CD14-positive monocyte (primary cell): Measurements from ENCODE around the gene ZNF280D. TPM values are rescaled to one million over a fixed set of nuclear protein-coding genes. Genes with fewer than 3 reads are reported as not detected.

Experiments
- DNase-seq, 3 donors: peaks; one replicate each; pipeline ENCODE4 v3.0.0-alpha.2; 2011 to 2022
- H2AFZ ChIP-seq: 2 replicates; pipeline ENCODE4 v1.6.0; 2012; ENCODE audit warnings: mild to moderate bottlenecking, low read depth, low read length, inconsistent platforms; ENCODE audit not compliant: insufficient read depth, poor library complexity, severe bottlenecking
- H3K27ac ChIP-seq, 2 donors: 1 replicate in 1 of 2; 2 replicates in 1 of 2; pipeline ENCODE4 v1.5.1; 2012 to 2013; ENCODE audit warnings: low read length in 2 of 2, control low read depth in 1 of 2, inconsistent platforms in 1 of 2, low read depth in 1 of 2, mild to moderate bottlenecking in 1 of 2
- H3K27me3 ChIP-seq, 2 donors: one replicate each; pipeline versions ENCODE4 v1.6.0 to v1.6.1; 2011 to 2013; ENCODE audit warnings: low read length in 2 of 2; ENCODE audit not compliant: control insufficient read depth in 2 of 2, insufficient read depth in 2 of 2
- H3K36me3 ChIP-seq, 2 donors: replicated peaks in 1 of 2; 1 replicate in 1 of 2; 2 replicates in 1 of 2; pipeline versions ENCODE4 v1.5.1 to v1.6.1; 2012 to 2013; ENCODE audit warnings: low read length in 2 of 2, control low read depth in 1 of 2, inconsistent platforms in 1 of 2, mild to moderate bottlenecking in 1 of 2; ENCODE audit not compliant: insufficient read depth in 2 of 2, control insufficient read depth in 1 of 2
- H3K4me1 ChIP-seq, 2 donors: 1 replicate in 1 of 2; 2 replicates in 1 of 2; pipeline versions ENCODE4 v1.5.1 to v1.6.1; 2012 to 2013; ENCODE audit warnings: low read length in 2 of 2, control low read depth in 1 of 2, inconsistent platforms in 1 of 2, mild to moderate bottlenecking in 1 of 2, moderate library complexity in 1 of 2; ENCODE audit not compliant: insufficient read depth in 2 of 2, control insufficient read depth in 1 of 2
- H3K4me2 ChIP-seq: replicated peaks from 2 replicates; pipeline ENCODE3; 2012; ENCODE audit warnings: low read length, moderate library complexity, mild to moderate bottlenecking; ENCODE audit not compliant: poor library complexity, severe bottlenecking; ENCODE audit errors: extremely low read depth
- H3K4me3 ChIP-seq, 3 experiments: fragments of 200-600 bp in 1 of 3; sonication (generic) in 1 of 3; replicated peaks in 1 of 3; 1 replicate in 2 of 3; 2 replicates in 1 of 3; pipeline ENCODE4 v1.5.1; 2011 to 2013; ENCODE audit warnings: low read length in 3 of 3, mild to moderate bottlenecking in 3 of 3, control low read depth in 2 of 3, low read depth in 2 of 3, inconsistent platforms in 1 of 3, moderate library complexity in 1 of 3
- H3K79me2 ChIP-seq: 2 replicates; pipeline ENCODE4 v1.6.0; 2012; ENCODE audit warnings: mild to moderate bottlenecking, control low read depth, inconsistent platforms, low read length, moderate library complexity; ENCODE audit not compliant: insufficient read depth
- H3K9ac ChIP-seq: 2 replicates; pipeline ENCODE4 v1.6.0; 2017; ENCODE audit warnings: low read length, mild to moderate bottlenecking; ENCODE audit not compliant: insufficient read depth, poor library complexity, severe bottlenecking
- H3K9me3 ChIP-seq, 2 donors: replicated peaks in 1 of 2; 1 replicate in 1 of 2; 2 replicates in 1 of 2; pipeline versions ENCODE4 v1.5.1 to v1.6.1; 2012 to 2013; ENCODE audit warnings: low read length in 2 of 2, control low read depth in 1 of 2; ENCODE audit not compliant: control insufficient read depth in 1 of 2, insufficient read depth in 1 of 2
- H4K20me1 ChIP-seq: 2 replicates; pipeline ENCODE4 v1.6.0; 2012; ENCODE audit warnings: mild to moderate bottlenecking, low read length, control low read depth, moderate library complexity; ENCODE audit not compliant: insufficient read depth
- H3K27ac Mint-ChIP-seq, 7 donors: one replicate each; pipeline ENCODE4 v1.8.0; 2020; ENCODE audit warnings: mild to moderate bottlenecking in 7 of 7, mixed read lengths in 7 of 7, moderate library complexity in 6 of 7, inconsistent platforms in 2 of 7
- H3K27me3 Mint-ChIP-seq, 3 donors: one replicate each; pipeline ENCODE4 v1.8.0; 2021 to 2022; ENCODE audit warnings: low read depth in 3 of 3, mild to moderate bottlenecking in 3 of 3, mixed read lengths in 3 of 3, moderate library complexity in 3 of 3, inconsistent platforms in 1 of 3
- H3K36me3 Mint-ChIP-seq, 2 donors: one replicate each; pipeline ENCODE4 v1.8.0; 2020; ENCODE audit warnings: mixed read lengths in 2 of 2, inconsistent platforms in 1 of 2, mild to moderate bottlenecking in 1 of 2
- H3K4me1 Mint-ChIP-seq: one replicate; pipeline ENCODE4 v1.8.0; 2020; ENCODE audit warnings: mild to moderate bottlenecking, mixed read lengths
- H3K4me3 Mint-ChIP-seq, 2 donors: one replicate each; pipeline ENCODE4 v1.8.0; 2020; ENCODE audit warnings: mild to moderate bottlenecking in 2 of 2, mixed read lengths in 2 of 2, moderate library complexity in 1 of 2
- H3K9me3 Mint-ChIP-seq, 7 donors: one replicate each; pipeline ENCODE4 v1.8.0; 2020 to 2022; ENCODE audit warnings: mixed read lengths in 7 of 7, mild to moderate bottlenecking in 6 of 7, moderate library complexity in 6 of 7, inconsistent platforms in 2 of 7
- CTCF ChIP-seq: fragments of 200-600 bp; IDR thresholded peaks from one replicate; pipeline ENCODE4 v1.8.0; 2022; ENCODE audit warnings: antibody characterized with exemption, mild to moderate bottlenecking
- WGBS: methylation state at CpG from one replicate; pipeline ENCODE4 v1.1.5; 2013; ENCODE audit warnings: missing lambda C conversion rate; ENCODE audit not compliant: insufficient coverage; 5-methylcytosine and 5-hydroxymethylcytosine counted together
- intact Hi-C, 2 donors: fragments of 100-400 bp; cut with micrococcal nuclease; formaldehyde crosslinking; loops; one replicate each; pipeline versions ENCODE4 v1.15.0 to v1.15.1; 2023
- polyA plus RNA-seq, 3 donors: library from polyadenylated mRNA; depleted of rRNA in 1 of 3; unstranded in 2 of 3; stranded (reverse) in 1 of 3; fragments of 300-500 nt in 2 of 3; fragments of >200 nt in 1 of 3; fragmentation: Illumina TruSeq in 2 of 3; gene quantifications; 1 replicate in 2 of 3; 2 replicates in 1 of 3; pipeline ENCODE4 v1.2.3, GENCODE V29; 2012 to 2021

ZNF280D gene
- polyA plus RNA-seq, 3 donors, result 5.1 to 14.2 (median 8.0) TPM

- Histone ChIP-seq H3K27me3 (no peaks in the 10 kb centered on the region), H4K20me1 (no peaks in the 10 kb centered on the region), H3K27ac (no peak overlapping the region), H2AFZ (no peak overlapping the region), H3K36me3 (no peaks in the 10 kb centered on the region), H3K9me3 (no peaks in the 10 kb centered on the region), H3K9ac (no peak overlapping the region), H3K4me1 (no peaks in the 10 kb centered on the region), H3K4me2 (no peak overlapping the region), H3K4me3 (no peak overlapping the region), H3K79me2 (no peaks in the 10 kb centered on the region)
- WGBS, result no CpG with 5 or more reads among the region's 4 CpGs
- DNase-seq, result no peak
- no peak overlapping the region for H3K4me3 Mint-ChIP-seq
- no peak overlapping the region for H3K27ac Mint-ChIP-seq
- H3K4me1 Mint-ChIP-seq, result no peaks in the 10 kb centered on the region
- TF ChIP-seq CTCF, result no peak
- intact Hi-C loops, result no loop called here
- peaks cover 0 to 6% (median 0%) of the 10 kb centered on the region in 7 donors for H3K9me3 Mint-ChIP-seq
- H3K27me3 Mint-ChIP-seq, result no peaks in the 10 kb centered on the region
- H3K36me3 Mint-ChIP-seq, result no peaks in the 10 kb centered on the region
Observed at GRCh38 chr15:56739474-56739873, 6.2 kb upstream of the ZNF280D start.

- Histone ChIP-seq H4K20me1 (no peaks in the 10 kb centered on the region), H3K9ac (no peak overlapping the region), H3K27me3 (no peaks in the 10 kb centered on the region), H3K79me2 (peaks cover 2% of the 10 kb centered on the region), H3K9me3 (no peaks in the 10 kb centered on the region), H3K27ac (no peak overlapping the region), H3K4me2 (no peak overlapping the region), H3K4me3 (no peak overlapping the region), H3K4me1 (peaks cover 5 to 7% of the 10 kb centered on the region in 2 donors), H2AFZ (no peak overlapping the region), H3K36me3 (no peaks in the 10 kb centered on the region)
- no peak for TF ChIP-seq CTCF
- Mint-ChIP-seq H3K4me1 (peaks cover 4% of the 10 kb centered on the region), H3K27ac (no peak overlapping the region), H3K36me3 (no peaks in the 10 kb centered on the region), H3K4me3 (no peak overlapping the region), H3K27me3 (peaks cover 0 to 1% (median 0%) of the 10 kb centered on the region in 3 donors), H3K9me3 (peaks cover 0 to 6% (median 0%) of the 10 kb centered on the region in 7 donors)
- WGBS, result no CpG with 5 or more reads among the region's 1 CpG
- no peak for DNase-seq
- intact Hi-C loops, result no loop called here
Observed at GRCh38 chr15:56737791-56738190, 4.5 kb upstream of the ZNF280D start.
